GM21576 (cell line): ENCODE results near the gene CRTAP.
"Not testable (repeated sequence)": the region's sequence is repeated elsewhere in the genome, so short reads cannot be mapped to it uniquely, and the experiment has no call there.

Experiments used
- ATAC-seq: cut with Tn5 transposase; IDR thresholded peaks from one replicate; pipeline ENCODE4 v1.9.1; 2021; ENCODE audit warnings: mild to moderate bottlenecking, moderate library complexity; ENCODE audit not compliant: unreplicated experiment

CRTAP gene

DNA sequence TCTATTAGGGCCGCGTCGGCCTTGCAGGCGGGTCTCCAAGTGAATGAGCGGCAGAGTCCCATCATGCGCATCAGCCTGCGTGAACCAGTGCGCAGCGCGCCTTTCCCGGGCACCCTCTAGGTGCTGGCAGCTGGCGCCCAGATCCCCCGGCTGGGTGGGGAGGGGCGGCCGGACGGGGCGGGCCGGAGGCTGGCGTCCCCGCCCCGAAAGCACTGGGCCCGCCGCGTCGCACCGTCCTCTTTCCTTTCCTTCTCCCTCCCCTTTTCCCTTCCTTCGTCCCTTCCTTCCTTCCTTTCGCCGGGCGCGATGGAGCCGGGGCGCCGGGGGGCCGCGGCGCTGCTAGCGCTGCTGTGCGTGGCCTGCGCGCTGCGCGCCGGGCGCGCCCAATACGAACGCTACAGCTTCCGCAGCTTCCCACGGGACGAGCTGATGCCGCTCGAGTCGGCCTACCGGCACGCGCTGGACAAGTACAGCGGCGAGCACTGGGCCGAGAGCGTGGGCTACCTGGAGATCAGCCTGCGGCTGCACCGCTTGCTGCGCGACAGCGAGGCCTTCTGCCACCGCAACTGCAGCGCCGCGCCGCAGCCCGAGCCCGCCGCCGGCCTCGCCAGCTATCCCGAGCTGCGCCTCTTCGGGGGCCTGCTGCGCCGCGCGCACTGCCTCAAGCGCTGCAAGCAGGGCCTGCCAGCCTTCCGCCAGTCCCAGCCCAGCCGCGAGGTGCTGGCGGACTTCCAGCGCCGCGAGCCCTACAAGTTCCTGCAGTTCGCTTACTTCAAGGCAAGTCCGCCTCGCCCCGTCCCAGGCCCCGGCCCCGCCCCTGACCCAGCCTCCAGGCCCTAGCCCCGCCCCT is at the start of gene CRTAP:
TSS of gene CRTAP (plus strand) at position 243 of the 850 bp plus-strand sequence. CDS start at position 307, 64 bp downstream.
- peak; percentile 81 for ATAC-seq

- no peak for ATAC-seq
These were observed 48.9 kb upstream of the CRTAP start for GRCh38 chr3:33064929-33065328.

- ATAC-seq: no peak
These were observed 46.3 kb upstream of the CRTAP start for GRCh38 chr3:33067484-33067883.

- not testable (repeated sequence) for ATAC-seq
These were observed 44.0 kb upstream of the CRTAP start for GRCh38 chr3:33069862-33070261.

- no peak for ATAC-seq
These were observed 42.6 kb upstream of the CRTAP start for GRCh38 chr3:33071181-33071580.

GRCh38 chr3:33071946-33072345 is 41.9 kb upstream of the CRTAP start:
- no peak for ATAC-seq

DNA sequence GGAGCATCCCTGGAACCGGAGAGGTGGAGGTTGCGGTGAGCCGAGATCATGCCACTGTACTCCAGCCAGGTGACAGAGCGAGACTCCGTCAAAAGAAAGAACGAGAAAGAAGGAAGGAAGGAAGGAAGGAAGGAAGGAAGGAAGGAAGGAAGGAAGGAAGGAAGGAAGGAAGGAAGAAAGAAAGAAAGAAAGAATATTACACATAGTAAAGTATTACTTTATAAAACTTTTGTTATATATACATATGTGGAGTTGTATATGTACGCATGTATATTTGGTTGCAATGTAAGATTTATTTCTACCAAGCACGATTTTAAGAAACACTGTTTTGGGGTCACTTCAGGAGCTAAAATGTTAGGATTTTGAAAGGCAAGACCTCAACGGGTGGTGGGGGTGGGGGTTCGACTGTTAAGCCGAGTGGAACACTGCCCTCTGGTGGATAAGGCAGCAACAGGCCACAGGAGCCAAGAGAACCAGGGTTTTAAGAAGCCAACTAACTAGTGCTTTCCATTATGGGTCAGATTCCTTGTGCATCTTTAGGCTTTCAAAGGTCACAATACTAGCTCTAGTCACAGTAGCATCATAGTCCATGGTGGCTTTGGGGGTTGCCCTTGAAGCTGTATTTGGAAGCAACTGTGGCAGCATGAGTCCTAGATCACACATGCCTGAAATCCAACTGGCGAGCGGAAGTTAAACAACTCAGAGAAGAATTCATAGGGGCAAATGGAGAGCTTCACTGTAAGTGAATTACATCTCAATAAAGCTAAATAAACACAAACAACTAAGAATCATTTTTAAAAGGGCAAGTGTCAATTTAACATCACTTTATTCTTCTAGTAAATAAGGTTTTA is 39.4 kb upstream of the CRTAP start:
- ATAC-seq: peak; percentile 62

DNA sequence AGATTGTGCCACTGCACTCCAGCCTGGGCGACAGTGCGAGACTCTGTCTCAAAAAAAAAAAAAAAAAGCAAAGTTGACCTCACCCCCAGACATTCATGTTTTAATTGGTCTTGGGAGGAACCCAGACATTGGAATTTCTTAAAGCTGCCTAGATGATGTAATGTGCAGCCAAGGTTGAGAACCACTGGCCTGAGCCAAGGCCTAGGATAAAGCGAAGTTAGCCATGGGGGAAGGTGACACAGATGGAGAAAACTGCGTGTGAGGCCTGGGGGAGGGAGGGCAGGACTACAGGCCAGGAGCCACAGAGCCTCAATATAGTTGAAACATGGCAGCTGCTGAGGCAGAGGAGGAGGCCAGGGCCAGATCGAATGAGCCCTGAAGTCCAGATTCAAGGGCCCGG is 37.8 kb upstream of the CRTAP start:
- no peak for ATAC-seq

DNA sequence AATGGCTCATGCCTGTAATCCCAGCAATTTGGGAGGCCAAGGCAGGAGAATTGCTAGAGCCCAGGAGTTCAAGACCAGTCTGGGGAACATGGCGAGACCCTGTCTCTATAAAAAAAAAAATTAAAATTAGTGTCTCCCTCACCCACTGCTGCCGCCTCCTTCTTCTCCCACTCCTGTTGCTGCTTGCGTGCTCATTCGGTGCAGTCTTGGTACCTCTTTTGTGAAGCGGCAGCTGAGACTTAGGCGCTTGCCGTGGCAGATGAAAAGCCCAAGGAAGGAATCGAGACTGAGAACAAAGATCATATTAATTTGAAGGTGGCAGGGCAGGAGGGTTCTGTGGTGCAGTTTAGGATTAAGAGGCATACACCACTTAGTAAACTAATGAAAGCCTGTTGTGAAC is 36.9 kb upstream of the CRTAP start:
- ATAC-seq: no peak

- no peak for ATAC-seq
These were observed 35.8 kb upstream of the CRTAP start for GRCh38 chr3:33077976-33078375.

DNA sequence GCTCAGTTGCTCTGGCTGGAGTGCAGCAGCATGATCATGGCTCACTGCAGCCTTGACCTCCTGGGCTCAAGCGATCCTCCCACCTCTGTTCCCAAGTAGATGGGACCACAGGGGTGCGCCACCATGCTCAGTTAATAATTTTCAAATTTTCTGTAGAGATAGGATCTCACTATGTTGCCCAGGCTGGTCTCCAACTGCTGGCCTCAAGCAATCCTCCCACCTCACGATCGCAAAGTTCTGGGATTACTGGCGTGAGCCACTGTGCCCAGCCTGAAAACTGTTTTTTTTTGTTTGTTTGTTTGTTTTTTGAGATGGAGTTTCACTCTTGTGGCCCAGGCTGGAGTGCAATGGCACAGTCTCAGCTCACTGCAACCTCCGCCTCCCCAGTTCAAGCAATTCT is 34.0 kb upstream of the CRTAP start:
- not testable (repeated sequence) for ATAC-seq

GRCh38 chr3:33081812-33082211 is 32.0 kb upstream of the CRTAP start:
- ATAC-seq: no peak

DNA sequence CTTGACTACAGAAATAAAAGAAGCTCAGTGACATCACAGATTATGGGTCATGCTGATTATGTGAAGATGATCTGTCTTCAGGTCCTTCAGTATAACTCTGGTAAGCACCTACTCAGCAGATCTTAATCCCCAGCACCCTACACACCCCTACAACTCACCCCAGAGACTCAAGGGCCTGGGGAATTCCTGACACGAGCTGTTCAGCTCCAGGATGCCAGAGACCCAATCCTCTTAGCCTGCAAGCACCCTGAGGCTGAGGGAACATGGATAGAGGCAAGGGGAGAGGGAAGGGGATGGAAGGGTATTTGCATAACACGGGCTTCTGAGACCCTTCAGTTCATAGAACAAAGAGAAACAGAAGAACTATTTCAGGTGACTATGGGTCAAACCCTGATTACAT is 29.9 kb upstream of the CRTAP start:
- no peak for ATAC-seq

GRCh38 chr3:33088691-33089090 is 25.1 kb upstream of the CRTAP start:
- ATAC-seq: no peak

DNA sequence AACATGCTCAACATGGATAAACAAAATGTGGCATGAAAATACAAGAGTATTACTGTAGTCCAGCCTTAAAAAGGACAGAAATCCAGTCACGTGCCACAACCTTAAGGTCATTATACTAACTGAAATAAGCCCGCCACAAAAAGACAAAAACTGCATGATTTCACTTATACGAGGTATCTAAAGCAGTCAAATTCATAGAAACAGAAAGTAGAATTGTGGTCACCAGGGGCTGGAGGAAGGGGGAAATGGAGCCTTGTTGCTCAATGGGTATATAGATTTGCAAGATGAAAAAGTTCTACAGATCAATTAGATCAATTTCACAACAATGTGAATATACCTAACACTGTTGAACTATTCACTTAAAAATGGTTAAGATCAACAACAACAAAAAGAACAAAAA is 24.3 kb upstream of the CRTAP start:
- ATAC-seq: peak; percentile 95

DNA sequence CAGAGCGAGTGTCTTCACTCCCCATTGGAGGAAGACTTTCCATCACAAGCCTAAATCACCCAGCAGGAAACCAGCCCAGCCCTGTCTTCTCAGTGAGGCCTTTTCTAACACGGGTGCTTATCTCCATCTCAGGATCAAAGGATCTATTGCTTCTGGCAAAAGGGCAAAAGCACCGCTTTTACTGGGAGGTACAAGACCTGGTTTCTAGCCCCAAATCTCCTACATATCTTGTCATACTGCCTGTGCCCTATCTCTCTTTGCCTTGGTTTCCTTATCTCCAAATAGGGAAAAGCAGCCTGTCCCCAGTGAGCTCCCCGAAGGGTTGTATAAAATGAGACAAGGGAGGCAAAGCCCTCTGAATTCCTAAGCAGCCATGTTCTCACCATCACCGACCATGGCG is 22.1 kb upstream of the CRTAP start:
- ATAC-seq: no peak

GRCh38 chr3:33092496-33093254 is 21.1 kb upstream of the CRTAP start:
- no peak for ATAC-seq

DNA sequence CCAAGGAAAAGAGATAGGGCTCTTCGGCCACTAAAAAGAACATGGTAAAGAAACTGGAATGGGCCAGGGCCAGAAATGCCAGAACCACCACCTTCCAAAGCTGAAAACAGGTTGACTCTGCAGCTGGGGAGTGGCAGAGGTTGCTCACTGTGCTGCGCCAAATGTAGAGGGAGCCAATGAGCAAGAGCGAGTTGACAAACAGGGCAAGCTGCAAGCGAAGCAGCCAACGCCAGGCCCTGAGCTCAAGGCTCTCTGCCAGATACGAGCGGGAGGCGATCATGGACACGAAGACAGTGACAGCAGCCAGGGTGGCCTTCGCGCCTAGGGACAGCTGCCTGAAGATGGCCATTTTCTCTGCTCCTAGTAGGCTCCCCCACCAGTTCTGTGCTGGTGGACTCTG is 20.0 kb upstream of the CRTAP start:
- ATAC-seq: no peak

- ATAC-seq: no peak
These were observed 18.4 kb upstream of the CRTAP start for GRCh38 chr3:33095436-33095835.

DNA sequence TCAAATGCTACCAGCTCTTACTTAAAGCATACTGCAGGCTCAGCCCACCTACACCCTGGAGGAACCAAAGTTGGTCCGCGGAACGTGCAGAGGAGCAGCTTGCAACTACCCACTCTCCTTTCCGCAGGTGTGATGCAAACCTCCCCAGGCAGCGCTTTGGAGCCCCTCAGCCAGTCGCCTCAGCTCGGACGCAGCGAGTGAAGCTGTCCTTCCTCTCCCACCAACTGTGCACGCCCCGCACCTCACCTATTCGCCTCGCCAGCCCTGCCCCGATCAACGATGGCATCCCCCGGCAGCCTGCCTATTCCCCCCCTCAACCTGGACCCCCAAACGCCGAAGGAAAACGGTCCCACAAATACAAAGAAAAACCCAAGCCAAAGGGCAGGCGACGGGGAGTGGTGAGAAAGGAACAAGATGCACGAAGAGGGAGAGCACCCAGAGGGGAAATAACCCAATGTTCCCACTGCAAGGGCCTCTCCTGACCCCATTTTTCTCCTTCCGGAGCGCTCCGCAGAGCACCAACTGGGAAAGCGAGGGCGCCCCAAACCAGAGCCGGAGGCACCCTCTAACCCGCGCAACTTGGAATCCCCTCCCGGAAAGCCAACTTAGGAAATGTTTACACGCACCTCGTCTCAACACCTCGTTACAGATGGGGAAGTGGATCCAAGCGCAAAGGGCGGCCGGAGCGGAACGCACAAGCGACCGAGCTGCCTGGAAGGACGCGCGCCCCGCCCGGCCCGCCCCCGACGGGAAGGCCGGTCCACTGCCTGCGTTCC is 17.5 kb upstream of the CRTAP start:
- ATAC-seq: peak; percentile 44
